Measurements from ENCODE around the gene ZNF473. TPM values are rescaled to one million over a fixed set of nuclear protein-coding genes. Genes with fewer than 3 reads are reported as not detected.
A peak's percentile ranks its signal among the peaks of the same experiment; 100 is the strongest.

The ZNF473 gene
- total RNA-seq, 2 experiments from 2014 or later: 2.6 to 2.8 TPM

GRCh38 chr19:50022823-50023222 is 3.0 kb upstream of the ZNF473 start:
- no peak overlapping the region for H3K4me3 ChIP-seq (ENCODE audit: low read length)
- ATAC-seq (ENCODE audit: poor library complexity) (no peak), DNase-seq (no peak)
- Mint-ChIP-seq H3K4me1 (ENCODE audit: low read depth) (peaks cover 59% of the 10 kb centered on the region), H3K36me3 (ENCODE audit: low read depth) (peaks cover 41% of the 10 kb centered on the region), H3K27me3 (no peaks in the 10 kb centered on the region), H3K9me3 (no peaks in the 10 kb centered on the region), H3K4me3 (peak overlapping the region; percentile 70), H3K27ac (no peak overlapping the region)
- no peaks in the 10 kb centered on the region for H3K9me3 ChIP-seq (ENCODE audit: control insufficient read depth in 1 of 2, insufficient read depth in 1 of 2, low read length in 2 of 2)
- POLR2A ChIA-PET: no interaction called here
- intact Hi-C loops (cut with DNase I, micrococcal nuclease): loop anchor here in 1 of 2 experiments (10.0 kb wide), 1 partner anchor 1082 kb away; the partner anchor contains the start of gene CTU1
- no peak for TF ChIP-seq CTCF (IDR thresholded peaks at IDR 0.05)
- peaks cover 49% of the 10 kb centered on the region for H3K4me1 ChIP-seq (ENCODE audit: insufficient read depth, low read length)
- H3K36me3 ChIP-seq (ENCODE audit: insufficient read depth, low read length): peaks cover 28% of the 10 kb centered on the region
- CTCF ChIA-PET: no interaction called here
- H3K27ac ChIP-seq (ENCODE audit: low read depth in 1 of 2, low read length in 2 of 2): no peak overlapping the region
- no peaks in the 10 kb centered on the region for H3K27me3 ChIP-seq (ENCODE audit: control insufficient read depth in 1 of 2, insufficient read depth in 2 of 2, low read length in 2 of 2)

GRCh38 chr19:50024719-50025021 is 1.1 kb upstream of the ZNF473 start:
- Histone ChIP-seq H3K9me3 (ENCODE audit: control insufficient read depth in 1 of 2, insufficient read depth in 1 of 2, low read length in 2 of 2) (no peaks in the 10 kb centered on the region), H3K27me3 (ENCODE audit: control insufficient read depth in 1 of 2, insufficient read depth in 2 of 2, low read length in 2 of 2) (no peaks in the 10 kb centered on the region), H3K27ac (ENCODE audit: low read depth in 1 of 2, low read length in 2 of 2) (peak overlapping the region; percentile 96 to 98), H3K4me1 (ENCODE audit: insufficient read depth, low read length) (peaks cover 49% of the 10 kb centered on the region), H3K4me3 (ENCODE audit: low read length) (peak overlapping the region; percentile 94), H3K36me3 (ENCODE audit: insufficient read depth, low read length) (peaks cover 15% of the 10 kb centered on the region)
- no peak for TF ChIP-seq CTCF (IDR thresholded peaks at IDR 0.05)
- ChIA-PET POLR2A (interaction anchor here (1.0 to 2.5 kb wide), 2 partner anchors 26 to 95 kb away, joined by 4 to 13 read pairs; partner anchors contain the start of genes ATF5 and NUP62), CTCF (interaction anchor here (1.1 kb wide), 1 partner anchor 111 kb away, joined by 4 read pairs; no protein-coding TSS in a partner anchor)
- ATAC-seq (ENCODE audit: poor library complexity): no peak
- Mint-ChIP-seq H3K4me1 (ENCODE audit: low read depth) (peaks cover 59% of the 10 kb centered on the region), H3K4me3 (peak overlapping the region; percentile 87), H3K9me3 (no peaks in the 10 kb centered on the region), H3K27ac (peak overlapping the region; percentile 94), H3K36me3 (ENCODE audit: low read depth) (peaks cover 36% of the 10 kb centered on the region), H3K27me3 (no peaks in the 10 kb centered on the region)
- intact Hi-C loops (cut with DNase I, micrococcal nuclease): loop anchor here (1.0 to 10.0 kb wide), 5 partner anchors 26 to 1080 kb away; partner anchors contain the start of genes ATF5 (in 1 of the 2), CTU1 (in 1 of the 2), KCNC3 (in 1 of the 2) and NUP62 (in 1 of the 2)
- no peak for DNase-seq

- peak; percentile 83 for ATAC-seq (ENCODE audit: poor library complexity)
- Histone ChIP-seq H3K27me3 (ENCODE audit: control insufficient read depth in 1 of 2, insufficient read depth in 2 of 2, low read length in 2 of 2) (no peaks in the 10 kb centered on the region), H3K36me3 (ENCODE audit: insufficient read depth, low read length) (peaks cover 14% of the 10 kb centered on the region), H3K4me1 (ENCODE audit: insufficient read depth, low read length) (peaks cover 49% of the 10 kb centered on the region), H3K27ac (ENCODE audit: low read depth in 1 of 2, low read length in 2 of 2) (peak within 1 kb of the TSS; percentile 96 to 98), H3K4me3 (ENCODE audit: low read length) (peak within 1 kb of the TSS; percentile 94), H3K9me3 (ENCODE audit: control insufficient read depth in 1 of 2, insufficient read depth in 1 of 2, low read length in 2 of 2) (no peaks in the 10 kb centered on the region)
- Mint-ChIP-seq H3K4me3 (peak within 1 kb of the TSS; percentile 87), H3K27ac (peak within 1 kb of the TSS; percentile 94), H3K9me3 (no peaks in the 10 kb centered on the region), H3K27me3 (no peaks in the 10 kb centered on the region), H3K4me1 (ENCODE audit: low read depth) (peaks cover 59% of the 10 kb centered on the region), H3K36me3 (ENCODE audit: low read depth) (peaks cover 35% of the 10 kb centered on the region)
- ChIA-PET POLR2A (interaction anchor here (0.8 to 2.5 kb wide), 7 partner anchors 26 to 1032 kb away, joined by 3 to 13 read pairs (median 4); partner anchors contain the start of genes AKT1S1, ATF5, GYS1 and NUP62), CTCF (interaction anchor here (1.0 to 1.1 kb wide), 2 partner anchors 111 to 308 kb away, joined by 3 to 4 read pairs; no protein-coding TSS in a partner anchor)
- TF ChIP-seq CTCF (IDR thresholded peaks at IDR 0.05): no peak
- DNase-seq: peak; percentile 95 to 100 (median 98)
- intact Hi-C loops (cut with DNase I, micrococcal nuclease): loop anchor here (1.0 to 10.0 kb wide), 5 partner anchors 26 to 1080 kb away; partner anchors contain the start of genes ATF5 (in 1 of the 2), CTU1 (in 1 of the 2), KCNC3 (in 1 of the 2) and NUP62 (in 1 of the 2)
Measured at GRCh38 chr19:50025022-50025793, 597 bp upstream of the ZNF473 start, which contains the start of gene VRK3. Gene VRK3 (minus strand): TSS chr19:50025372. CDS start chr19:50016162, 9,210 bp downstream.

All from CD4-positive, alpha-beta T cell (primary cell).